Stimulated activated CD4-positive, alpha-beta T cell treated with anti-CD3 and anti-CD28 coated beads, TNF-alpha, amount 100 ng/mL, for 24 hours (primary cell): ENCODE results near the gene SCML1.

Source experiments
- DNase-seq, 3 experiments: peaks; one replicate each; pipeline ENCODE4 v3.0.0-alpha.2; 2020; ENCODE audit warnings: low read depth in 3 of 3

SCML1 gene, protein sequence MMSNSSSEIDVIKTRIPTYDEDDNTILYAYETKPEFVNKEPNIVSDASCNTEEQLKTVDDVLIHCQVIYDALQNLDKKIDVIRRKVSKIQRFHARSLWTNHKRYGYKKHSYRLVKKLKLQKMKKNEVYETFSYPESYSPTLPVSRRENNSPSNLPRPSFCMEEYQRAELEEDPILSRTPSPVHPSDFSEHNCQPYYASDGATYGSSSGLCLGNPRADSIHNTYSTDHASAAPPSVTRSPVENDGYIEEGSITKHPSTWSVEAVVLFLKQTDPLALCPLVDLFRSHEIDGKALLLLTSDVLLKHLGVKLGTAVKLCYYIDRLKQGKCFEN

DNA sequence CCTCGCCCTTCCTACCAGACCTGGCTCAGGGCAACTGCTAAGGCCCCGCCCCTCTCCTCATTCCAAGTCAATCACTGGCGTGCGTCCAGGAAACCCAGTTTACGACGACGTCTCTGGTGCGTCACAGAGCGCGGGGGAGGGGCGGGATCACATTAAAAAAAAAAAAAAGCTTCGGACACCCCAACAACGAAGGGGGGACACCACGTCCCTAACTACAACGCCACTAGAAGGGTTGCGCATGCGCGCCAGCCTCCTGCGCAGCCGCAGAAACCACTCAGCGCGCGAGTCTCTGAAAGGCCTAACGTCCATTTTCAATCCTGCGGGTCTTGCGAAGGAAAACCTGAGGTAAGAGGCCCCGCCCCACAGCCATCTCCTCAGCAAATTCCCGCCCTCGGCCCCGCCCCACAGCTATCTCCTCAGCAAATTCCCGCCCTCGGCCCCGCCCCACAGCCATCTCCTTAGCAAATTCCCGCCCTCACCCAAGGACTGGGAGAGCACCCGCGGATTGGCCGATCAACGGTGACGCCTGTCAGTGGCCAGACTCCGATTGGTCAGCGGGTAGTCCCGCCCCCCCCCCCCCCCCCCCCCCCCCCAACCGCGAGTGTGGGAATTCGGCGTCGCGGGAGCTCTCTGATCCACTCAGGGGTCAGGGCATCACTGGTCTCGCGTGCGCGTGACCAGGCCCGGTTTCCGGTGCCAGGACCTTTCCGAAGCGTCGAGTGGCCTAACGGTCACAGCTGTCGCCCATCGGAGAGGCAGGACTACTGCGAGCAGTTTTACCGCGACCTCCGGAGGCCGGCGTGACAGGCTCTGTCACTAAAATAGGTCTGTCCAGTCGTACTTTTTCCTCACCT is at the start of gene SCML1:
Gene SCML1 (plus strand): TSS at position 638 of the 854 bp plus-strand sequence. CDS start 6,694 bp downstream, outside the sequence.
- DNase-seq = peak; percentile 79 to 91 (median 80)

DNA sequence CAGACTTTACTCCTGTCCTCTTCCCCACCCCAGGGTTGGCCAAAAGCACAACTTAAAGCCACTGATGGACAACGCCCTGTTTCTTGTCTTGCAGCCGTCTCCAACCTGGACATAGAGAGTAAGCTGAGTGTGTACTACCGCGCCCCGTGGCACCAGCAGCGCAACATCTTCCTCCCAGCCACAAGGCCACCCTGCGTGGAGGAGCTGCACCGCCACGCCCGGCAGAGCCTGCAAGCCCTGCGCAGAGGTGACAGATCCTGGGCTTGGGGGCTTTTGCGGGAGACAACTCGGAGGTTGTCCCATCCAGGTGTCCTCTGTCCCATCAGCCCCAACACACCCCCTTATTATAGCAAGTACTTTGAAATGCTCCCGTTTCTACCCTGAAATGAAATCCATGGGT is 49.6 kb upstream of the SCML1 start:
- DNase-seq = no peak

DNA sequence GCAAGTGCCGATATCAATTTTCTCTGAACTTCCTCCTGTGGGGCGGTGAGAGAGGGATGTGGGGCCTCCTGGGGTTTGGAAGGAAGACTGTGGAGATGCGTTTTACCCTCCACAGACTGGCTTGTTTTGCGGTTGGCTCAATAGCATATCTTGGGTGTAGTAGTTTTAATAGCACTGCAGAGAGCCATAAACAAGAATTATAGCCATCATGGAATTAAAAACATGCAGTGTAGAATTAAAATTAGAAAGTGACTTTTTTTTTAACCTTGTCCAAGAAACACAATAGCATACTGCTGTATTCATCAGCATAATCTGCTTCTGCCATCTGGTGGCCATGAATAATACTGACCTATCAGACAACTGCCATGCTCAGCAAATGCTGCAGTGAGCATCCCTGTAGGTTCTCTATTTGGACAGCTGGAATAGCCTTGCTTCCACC is 47.3 kb upstream of the SCML1 start:
- peak; percentile 0 to 19 (median 1) for DNase-seq

DNA sequence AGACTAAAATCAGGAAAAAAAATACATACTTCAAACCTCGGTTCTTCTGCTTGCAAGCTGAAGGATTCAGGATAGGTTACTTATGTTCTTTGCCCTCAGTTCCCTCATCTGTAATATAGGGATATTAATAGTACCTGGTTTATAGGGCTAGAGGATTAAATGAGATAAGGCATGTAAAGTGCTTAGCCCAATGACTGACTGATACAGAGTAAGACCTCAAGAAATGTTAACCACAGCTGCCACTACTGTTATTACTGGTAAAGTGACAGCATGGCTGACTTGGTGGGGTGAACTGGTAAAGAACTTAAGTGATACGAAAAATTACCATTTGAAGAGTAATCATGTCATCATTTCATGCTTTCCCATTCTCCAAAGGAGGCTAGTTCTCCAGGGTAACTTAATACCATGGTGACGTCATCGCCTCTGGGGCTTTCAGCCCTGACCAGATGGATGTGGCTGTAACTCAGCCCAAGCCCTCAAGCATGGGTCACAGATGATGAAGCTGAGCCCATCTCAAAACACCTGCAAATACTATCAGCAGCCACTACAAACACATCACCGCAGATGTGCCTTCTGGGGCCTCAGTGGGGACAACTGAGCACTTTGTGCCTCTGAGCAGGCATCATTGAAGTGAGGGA is 44.5 kb upstream of the SCML1 start:
- DNase-seq = no peak

DNA sequence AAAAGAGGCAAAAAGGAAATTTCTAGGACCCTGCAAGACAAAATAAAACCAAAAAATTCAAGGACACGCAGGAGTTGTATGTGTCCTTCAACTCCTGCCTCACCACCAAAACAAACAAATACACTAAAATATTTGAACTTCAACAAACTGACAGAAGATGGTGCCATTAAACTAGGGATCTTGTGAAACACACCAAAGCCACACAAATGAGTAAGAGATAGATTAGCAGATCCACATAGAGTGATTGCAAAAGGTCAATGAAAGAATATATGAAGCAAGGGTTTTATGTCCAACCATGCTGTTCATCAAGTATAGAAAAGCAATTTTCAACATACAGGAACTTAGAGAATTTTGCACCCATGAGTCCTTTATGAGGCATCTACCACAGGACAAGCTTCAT is 40.1 kb upstream of the SCML1 start:
- DNase-seq = no peak

DNA sequence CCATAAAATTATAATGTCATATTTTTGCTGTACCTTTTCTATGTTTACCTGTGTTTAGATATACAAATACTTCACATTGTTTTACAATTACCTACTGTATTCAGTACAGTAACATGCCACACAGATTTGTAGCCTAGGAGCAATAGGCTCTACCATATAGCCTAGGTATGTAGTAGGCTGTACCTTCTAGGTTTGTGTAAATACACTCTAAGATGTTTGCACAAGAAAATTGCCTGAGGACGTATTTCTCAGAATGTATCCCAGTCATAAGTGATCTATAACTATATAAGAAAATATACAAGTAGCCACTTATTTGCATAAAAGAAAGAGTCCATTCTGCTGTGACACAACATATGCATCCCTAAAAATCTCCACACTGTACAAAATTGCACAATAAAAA is 36.3 kb upstream of the SCML1 start:
- no peak for DNase-seq

DNA sequence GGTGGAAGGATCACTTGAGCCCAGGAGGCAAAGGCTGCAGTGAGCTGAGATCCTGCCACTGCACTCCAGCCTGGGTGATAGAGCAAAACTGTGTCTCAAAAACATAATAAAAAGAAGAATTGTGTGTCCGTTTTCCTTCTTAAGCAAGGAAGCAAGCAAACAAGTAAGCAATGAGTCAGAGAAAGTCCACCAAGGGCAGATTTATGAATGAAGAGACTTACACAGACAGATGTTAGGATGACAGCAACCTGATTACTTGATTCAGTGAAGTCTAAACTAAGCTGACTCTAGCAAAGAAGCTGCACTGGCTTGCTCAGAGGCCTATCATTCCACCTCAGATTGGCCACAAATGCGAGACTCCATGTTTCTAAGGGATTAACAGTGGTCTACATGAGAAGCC is 34.1 kb upstream of the SCML1 start:
- DNase-seq = no peak

DNA sequence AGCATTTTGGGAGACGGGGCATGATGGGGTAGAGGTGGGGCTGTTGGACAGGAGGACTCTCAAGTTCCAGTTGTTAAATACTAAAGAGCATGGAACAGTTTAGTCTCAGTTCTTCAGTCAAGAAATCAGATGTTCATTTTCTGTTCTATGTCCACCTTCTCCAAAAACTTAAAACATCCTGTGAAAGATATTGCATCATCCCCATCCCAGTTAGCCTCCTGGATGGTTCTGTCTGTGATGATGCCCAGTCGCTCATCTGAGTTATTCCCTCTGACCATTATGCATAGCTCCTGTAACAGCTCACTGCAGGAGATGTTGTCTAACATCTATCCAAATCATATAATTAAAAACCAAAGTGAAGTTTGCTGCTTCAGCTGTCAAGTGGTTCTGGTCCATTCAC is 32.1 kb upstream of the SCML1 start:
- DNase-seq = no peak

DNA sequence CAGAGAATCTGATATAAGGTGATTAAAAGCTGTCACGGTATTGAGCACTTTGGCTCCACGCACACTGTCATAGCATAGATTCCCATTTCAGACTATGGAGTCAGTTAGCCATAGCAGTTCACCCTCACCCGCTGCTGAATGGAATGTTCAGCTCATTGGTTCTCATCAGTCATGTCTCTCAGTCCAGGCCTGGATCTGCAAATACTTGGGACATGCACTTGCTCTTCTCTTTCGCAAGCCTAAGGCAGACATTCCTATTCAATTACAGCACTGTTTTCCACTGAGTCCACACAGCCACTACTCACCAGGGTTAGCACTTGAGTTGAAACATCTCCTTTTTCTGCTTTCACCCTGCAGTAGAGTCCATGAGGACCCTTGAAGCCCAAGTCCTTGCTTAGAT is 30.6 kb upstream of the SCML1 start:
- no peak for DNase-seq

DNA sequence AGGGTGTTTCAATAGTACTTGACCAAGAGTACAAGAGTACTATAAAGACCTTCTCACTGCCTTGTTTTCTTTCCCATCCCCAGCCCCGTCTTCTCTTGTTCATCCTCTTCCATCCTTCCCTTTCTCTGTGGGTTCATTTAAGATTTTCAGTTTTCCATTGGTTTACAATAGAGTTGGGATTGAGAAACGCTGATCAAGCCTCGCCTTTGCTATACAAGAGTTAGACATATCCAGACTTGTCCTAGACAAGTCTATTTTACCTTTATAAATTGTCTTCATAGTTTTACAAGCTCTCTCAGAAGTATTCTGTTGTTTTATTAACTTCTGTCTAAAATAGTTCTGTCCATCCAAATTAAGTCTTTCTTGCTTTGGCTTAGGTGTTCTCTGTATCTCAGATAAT is 29.6 kb upstream of the SCML1 start:
- DNase-seq = no peak

DNA sequence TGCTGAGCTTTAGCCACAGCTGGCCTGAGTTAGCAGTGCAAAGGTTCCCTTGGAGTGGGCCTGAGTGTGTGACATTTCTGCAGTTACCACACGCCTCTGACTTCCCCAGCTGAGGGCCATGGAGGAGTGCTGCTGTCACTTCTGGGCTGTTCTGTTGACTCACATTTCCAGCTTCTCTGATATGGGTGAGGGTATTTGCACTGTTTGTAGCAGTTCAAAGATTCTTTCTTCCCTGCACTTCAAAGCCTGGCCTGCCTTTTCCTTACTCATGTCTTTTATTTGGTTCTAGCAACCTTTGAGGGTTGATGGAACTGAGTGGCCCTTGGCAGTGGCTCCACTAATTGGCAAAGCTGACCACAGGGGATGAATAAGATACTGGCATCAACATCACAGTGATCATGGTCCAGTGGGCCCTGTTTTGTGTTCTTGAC is 26.4 kb upstream of the SCML1 start:
- no peak for DNase-seq

DNA sequence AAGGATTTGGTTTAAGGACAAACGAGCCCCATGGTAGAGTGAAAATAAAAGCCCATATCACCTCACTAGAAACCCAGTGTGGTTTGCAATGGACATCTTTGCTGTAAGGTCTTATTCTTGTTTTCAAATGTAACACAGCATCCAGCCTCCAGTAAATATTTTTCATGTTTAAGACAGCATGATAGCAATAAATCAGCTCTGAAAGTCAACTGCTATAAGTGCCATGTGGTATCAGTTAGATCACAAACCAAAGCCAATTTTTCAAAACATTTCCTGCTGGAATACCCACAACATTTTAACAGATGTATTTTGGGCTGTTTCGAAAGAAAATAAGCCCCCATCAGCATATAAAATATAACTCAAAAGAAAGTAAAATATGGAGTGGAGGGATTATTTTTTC is 24.0 kb upstream of the SCML1 start:
- DNase-seq = no peak

DNA sequence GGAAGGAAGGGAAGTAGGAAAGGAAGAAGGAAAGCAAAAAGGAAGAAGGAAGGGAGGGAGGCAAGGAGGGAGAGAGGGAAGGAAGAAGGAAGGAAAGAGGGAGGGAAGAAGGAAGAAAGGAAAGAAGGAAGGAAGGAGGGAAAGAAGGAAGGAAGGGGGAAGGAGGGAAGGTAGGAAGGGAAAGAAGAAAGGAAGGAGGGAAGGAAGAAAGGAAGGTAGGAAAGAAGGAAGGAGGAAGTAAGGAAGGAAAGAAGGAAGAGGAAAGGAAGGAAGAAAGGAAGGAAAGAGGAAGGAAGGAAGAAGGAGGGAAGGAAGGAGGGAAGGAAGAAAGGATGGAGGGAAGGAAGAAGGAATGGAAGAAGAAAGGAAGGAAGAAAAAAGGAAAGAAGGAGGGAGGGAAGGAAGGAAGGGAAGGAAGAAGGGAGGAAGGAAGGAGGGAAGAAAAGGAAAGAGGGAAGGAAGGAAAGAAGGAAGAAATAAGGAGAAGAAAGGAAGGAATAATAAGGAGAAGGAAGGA is 18.6 kb upstream of the SCML1 start:
- DNase-seq = no peak

DNA sequence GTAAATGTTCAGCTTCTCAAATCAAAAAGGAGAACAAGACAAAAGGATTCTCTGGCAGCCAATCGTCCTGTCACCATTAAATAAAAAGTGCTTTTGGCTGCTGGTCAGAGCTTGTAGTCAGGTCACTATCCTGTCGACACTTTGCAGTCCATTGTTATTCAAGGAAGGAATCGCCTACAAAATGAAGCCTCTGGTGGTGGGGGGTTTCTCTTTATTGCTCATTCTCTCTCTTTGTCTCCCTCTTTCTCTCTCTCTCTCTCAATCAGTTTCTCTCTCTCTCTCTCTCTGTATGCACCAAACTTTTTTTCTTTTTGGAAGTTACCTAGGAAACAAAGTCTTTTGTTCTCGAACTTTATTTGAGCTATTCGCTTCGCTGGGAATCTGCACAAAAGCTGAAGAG is 17.6 kb upstream of the SCML1 start:
- no peak for DNase-seq

DNA sequence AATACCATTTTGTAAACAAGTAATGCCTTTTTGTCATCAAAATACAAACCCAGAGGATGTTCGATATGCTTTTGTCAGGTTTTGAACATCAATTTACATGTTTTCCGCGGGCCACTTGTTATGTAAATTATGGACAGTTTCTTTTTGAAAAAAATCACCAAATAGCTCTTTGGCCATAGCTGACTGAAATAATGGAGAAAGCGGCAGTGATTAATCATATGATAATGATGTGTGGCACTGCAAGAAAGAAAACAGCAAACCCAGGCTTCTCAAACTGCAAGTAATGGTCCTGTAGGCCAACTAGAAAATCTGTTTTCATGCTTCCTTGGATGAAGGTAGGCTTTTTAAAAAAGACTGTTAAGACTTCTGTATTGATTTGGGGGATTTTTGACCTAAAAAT is 15.6 kb upstream of the SCML1 start:
- DNase-seq = no peak

DNA sequence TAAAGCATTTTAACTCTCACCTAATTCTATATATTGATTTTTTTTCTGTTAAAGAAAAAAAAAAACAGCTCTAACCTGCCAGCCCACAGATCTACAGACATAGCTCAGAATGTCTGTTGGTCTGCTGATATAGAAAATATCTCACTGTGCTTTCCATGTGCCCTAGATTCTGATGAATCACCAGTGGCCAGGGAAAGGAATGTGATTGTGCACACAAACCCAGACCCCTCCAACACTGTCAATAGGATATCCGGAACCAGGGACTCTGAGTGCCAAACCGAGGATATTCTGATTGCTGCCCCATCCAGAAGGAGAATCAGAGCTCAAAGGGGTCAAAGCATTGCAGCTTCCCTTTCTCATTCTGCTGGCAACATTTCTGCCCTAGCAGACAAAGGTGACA is 12.1 kb upstream of the SCML1 start:
- no peak for DNase-seq

DNA sequence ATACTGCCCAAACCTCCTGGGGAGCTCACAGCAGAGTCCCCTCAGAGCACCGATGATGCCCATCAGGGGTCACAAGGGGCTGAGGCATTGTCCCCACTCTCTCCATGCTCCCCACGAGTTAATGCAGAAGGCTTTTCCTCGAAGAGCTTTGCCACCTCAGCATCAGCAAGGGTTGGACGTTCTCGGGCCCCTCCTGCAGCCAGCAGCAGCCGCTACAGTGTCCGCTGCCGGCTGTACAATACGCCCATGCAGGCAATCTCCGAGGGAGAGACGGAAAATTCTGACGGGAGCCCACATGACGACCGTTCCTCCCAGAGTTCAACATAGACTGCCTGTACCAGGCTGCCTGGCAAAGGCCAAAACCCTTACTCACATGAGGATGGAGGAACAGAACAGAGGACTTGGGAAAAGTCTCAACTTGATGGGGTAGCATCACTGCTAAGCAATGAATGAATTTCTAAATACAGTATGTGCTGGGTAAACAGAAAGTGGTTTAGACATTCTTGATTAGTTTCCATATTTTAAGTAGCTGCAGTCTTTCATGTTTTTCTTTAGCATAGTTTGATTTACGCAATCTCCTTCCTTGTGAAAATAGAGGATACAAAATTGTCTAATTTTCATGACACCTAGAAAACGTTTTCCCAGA is 5.0 kb upstream of the SCML1 start:
- no peak for DNase-seq

DNA sequence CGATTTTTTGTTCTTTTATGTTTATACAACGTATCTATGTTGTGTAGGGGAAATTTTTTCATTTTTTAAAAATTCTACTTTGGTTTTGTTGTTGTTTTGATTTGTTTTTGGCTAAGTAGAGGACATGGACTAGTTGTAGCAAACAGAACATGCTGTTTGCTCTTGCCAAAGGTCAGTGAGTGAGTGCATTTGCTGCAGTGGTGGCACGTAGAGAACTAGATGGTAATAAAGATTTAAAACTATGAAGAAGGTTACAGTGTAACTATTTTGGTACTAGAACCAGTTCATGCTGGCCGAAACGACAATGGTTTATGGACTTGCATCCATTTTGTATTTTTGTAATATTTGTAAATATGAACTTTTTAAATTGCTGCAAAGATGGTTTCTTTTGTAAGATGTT is 1.9 kb upstream of the SCML1 start:
- no peak for DNase-seq

DNA sequence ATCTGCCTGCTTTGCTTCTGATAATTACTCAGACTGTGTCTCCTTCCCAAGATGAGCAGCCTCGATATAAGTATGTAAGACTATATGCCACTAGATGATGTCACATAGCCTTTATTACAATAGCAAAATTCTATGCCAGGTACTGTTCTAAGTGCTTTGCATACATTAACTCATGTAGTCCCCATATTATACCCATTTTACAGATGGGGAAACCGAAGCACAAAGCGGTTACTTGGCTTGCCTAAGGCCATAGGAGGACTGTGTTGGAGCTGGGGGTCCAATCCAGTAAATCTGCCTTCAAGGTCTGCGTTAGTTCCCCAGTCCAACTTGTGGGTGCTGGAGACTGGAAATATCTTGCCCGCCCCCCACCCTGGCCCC is 826 bp upstream of the SCML1 start:
- no peak for DNase-seq

DNA sequence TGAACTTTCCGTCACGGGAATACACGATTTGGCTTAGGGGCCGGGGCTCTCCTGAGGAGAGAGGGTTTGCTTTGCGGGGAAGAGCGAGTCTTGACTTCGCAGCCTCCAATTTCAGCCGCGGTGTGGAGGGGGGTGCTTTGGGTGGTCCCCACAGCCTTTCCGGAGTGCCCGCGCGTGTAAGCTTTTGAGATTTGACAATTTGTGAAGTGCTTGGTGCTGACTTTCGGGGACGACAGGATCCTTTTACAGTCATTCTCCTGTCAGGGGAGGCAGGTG is 355 bp downstream of the SCML1 start:
- peak in 1 of 3 experiments; percentile 3 for DNase-seq

DNA sequence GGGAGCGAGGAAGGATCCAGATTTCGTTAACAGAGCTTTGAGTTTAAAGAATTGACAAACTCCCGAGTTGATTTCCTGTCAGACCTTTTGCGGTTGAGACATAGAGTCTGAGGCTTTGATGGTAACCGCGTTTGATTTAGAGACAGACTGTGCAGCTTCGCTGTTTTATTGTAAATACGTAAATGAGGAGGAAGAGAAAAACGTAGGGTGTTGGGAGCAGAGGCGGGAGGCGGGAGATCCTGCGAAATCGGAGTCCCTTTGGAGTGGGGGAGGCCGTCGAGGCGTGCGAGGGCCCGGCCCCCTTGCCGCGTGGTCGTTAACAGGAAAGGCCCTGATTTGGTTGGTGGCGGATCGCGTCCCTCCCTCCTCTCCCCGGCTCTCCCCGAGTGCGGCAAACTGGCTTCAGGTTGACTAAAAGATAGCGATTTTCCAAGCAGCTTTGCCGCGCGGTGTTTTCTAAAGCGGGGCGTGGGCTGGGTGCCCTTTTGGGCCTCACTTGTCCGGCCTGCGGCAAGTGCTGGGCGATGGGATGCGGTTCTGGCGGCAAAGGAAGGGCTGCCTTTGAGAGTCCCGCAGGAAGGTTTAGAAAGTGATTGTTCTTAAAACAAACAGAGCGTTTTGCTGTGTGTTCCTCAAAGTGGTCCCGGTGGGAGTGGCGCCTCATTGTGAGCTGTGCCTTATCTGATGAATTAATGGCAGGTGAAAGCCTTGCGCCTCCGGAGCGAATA is 857 bp downstream of the SCML1 start:
- peak in 1 of 3 experiments; percentile 38 for DNase-seq
